Liver (tissue), 3 donors: Measurements from ENCODE around the gene TMEM178B.

Experiments used
- GABPA ChIP-seq, 2 donors: IDR thresholded peaks in 1 of 2; conservative IDR thresholded peaks in 1 of 2; 2 replicates each; pipeline ENCODE4 v1.6.1; 2016; ENCODE audit warnings: antibody characterized with exemption in 2 of 2, mild to moderate bottlenecking in 1 of 2, moderate library complexity in 1 of 2
- RXRA ChIP-seq, 2 donors: IDR thresholded peaks; 2 replicates each; pipeline ENCODE4 v1.6.1; 2017 to 2018; ENCODE audit warnings: antibody characterized with exemption in 2 of 2, mild to moderate bottlenecking in 1 of 2
- SP1 ChIP-seq: IDR thresholded peaks from 2 replicates; pipeline ENCODE4 v1.6.1; 2018; ENCODE audit warnings: antibody characterized with exemption, mild to moderate bottlenecking
- TF ChIP-seq, protein P1 (sequence below): fragments of 150-350 bp; IDR thresholded peaks from 2 replicates; pipeline ENCODE4 v1.5.1; 2017; ENCODE audit warnings: improper control_type of control experiment, low read depth, low read length; ENCODE audit not compliant: missing input control
- donor health status: healthy.
- donor health status: healthy.

DNA sequence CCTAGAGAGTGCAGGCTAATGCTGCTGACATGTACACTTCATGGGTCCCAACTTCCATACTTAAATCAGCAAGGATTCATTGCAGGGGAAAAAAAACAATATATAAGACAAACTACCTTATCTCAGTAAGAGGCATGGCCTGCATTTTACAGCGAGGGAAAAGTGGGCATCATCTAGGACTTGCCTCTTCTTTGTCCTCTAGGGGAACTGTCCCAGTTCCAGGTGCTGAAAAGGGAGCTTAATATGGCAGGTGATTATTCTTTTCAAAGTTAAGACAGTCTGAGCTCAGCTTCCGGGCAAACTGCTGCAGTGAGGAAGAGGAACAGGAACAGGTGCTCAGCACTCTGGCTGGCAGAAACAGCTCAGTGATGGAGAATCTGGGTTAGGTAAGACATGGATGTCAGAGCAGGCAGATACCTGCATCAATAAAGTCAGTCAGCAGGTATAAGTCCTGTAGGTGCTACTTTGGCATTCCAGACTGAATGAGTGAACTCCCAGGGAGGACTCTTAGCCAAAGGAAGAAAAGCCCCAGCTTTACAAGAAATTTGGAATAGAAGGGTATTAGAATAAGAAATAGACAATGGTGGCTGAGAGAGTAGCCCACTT lies 147.2 kb downstream of the TMEM178B start:
- no peak for TF ChIP-seq GABPA (IDR thresholded peaks at IDR 0.05 in 1 of 2, conservative IDR thresholded peaks at IDR 0.05 in 1 of 2)
- TF ChIP-seq RXRA (IDR thresholded peaks at IDR 0.05) = no peak
- TF ChIP-seq, protein P1, sequence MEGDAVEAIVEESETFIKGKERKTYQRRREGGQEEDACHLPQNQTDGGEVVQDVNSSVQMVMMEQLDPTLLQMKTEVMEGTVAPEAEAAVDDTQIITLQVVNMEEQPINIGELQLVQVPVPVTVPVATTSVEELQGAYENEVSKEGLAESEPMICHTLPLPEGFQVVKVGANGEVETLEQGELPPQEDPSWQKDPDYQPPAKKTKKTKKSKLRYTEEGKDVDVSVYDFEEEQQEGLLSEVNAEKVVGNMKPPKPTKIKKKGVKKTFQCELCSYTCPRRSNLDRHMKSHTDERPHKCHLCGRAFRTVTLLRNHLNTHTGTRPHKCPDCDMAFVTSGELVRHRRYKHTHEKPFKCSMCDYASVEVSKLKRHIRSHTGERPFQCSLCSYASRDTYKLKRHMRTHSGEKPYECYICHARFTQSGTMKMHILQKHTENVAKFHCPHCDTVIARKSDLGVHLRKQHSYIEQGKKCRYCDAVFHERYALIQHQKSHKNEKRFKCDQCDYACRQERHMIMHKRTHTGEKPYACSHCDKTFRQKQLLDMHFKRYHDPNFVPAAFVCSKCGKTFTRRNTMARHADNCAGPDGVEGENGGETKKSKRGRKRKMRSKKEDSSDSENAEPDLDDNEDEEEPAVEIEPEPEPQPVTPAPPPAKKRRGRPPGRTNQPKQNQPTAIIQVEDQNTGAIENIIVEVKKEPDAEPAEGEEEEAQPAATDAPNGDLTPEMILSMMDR = no peak
- no peak for TF ChIP-seq SP1
